Neural cell (in vitro differentiated cells): Measurements from ENCODE around the gene ZFR.

Experiments used
- EP300 ChIP-seq: fragments of 450-650 bp; conservative IDR thresholded peaks from 2 replicates; pipeline ENCODE4 v1.6.1; 2014; ENCODE audit warnings: antibody characterized with exemption, mild to moderate bottlenecking, moderate library complexity; ENCODE audit not compliant: poor library complexity, severe bottlenecking
- EZH2 ChIP-seq: fragments of 200-600, 300-800 bp; shearing (Covaris generic), sonication (generic); IDR thresholded peaks from 2 replicates; pipeline ENCODE4 v1.6.1; 2014; ENCODE audit warnings: antibody characterized with exemption, low read length, borderline replicate concordance, mild to moderate bottlenecking; ENCODE audit not compliant: insufficient read depth, poor library complexity, severe bottlenecking
- MXI1 ChIP-seq: fragments of 450-650 bp; conservative IDR thresholded peaks from 2 replicates; pipeline ENCODE4 v1.6.1; 2014; ENCODE audit warnings: antibody characterized with exemption, mild to moderate bottlenecking; ENCODE audit not compliant: poor library complexity, severe bottlenecking
- POLR2AphosphoS5 ChIP-seq: IDR thresholded peaks from 2 replicates; pipeline ENCODE4 v1.6.1; 2012
- RAD21 ChIP-seq: fragments of 450-650 bp; conservative IDR thresholded peaks from 2 replicates; pipeline ENCODE4 v1.6.1; 2014; ENCODE audit warnings: antibody characterized with exemption, mild to moderate bottlenecking, moderate library complexity
- TF ChIP-seq, protein P1 (sequence below): fragments of 450-650 bp; IDR thresholded peaks from 2 replicates; pipeline ENCODE4 v1.5.1; 2014; ENCODE audit warnings: antibody characterized with exemption, mild to moderate bottlenecking, moderate library complexity; ENCODE audit not compliant: poor library complexity, severe bottlenecking
- TF ChIP-seq, protein P2 (sequence below): IDR thresholded peaks from 2 replicates; pipeline ENCODE4 v1.6.1; 2012; ENCODE audit warnings: borderline replicate concordance

DNA sequence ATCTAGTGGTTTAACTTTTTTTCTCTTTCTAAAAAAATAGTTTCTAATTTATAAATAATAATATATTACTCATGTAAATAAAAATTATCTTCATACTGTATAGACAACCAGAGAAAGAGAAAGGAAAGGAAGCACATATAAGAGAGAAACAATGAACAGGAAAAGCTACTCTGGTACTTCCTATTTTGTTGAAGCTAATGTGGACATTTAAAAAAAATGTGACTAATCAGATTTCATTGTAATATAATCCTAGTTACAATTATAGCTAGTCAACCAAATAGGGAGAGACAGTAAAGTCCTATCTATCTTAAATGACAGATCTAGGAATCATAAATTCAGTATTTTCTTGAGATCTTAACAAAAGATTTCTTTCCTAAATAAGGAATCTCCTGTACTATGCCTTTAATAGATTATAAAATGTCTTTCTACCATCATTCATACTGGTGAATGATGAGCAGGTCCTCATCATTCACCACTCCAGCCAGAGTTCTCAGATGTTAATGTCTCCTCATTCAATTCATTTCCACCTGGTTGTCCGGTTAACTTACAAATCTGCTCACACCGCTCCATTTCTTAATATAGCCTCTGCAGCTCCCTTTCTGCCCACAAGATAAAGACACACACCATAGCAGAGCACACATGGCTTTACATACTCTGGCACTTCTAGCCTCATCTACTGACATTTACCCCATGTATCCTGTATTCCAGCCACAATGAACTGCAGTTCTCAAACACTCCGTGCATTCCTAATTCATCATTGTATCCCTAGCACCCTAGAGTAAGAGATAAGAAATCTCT is 30.9 kb downstream of the ZFR start:
- no peak for TF ChIP-seq EP300
- no peak for TF ChIP-seq EZH2
- TF ChIP-seq, protein P1, sequence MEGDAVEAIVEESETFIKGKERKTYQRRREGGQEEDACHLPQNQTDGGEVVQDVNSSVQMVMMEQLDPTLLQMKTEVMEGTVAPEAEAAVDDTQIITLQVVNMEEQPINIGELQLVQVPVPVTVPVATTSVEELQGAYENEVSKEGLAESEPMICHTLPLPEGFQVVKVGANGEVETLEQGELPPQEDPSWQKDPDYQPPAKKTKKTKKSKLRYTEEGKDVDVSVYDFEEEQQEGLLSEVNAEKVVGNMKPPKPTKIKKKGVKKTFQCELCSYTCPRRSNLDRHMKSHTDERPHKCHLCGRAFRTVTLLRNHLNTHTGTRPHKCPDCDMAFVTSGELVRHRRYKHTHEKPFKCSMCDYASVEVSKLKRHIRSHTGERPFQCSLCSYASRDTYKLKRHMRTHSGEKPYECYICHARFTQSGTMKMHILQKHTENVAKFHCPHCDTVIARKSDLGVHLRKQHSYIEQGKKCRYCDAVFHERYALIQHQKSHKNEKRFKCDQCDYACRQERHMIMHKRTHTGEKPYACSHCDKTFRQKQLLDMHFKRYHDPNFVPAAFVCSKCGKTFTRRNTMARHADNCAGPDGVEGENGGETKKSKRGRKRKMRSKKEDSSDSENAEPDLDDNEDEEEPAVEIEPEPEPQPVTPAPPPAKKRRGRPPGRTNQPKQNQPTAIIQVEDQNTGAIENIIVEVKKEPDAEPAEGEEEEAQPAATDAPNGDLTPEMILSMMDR = no peak
- no peak for TF ChIP-seq POLR2AphosphoS5
- TF ChIP-seq, protein P2, sequence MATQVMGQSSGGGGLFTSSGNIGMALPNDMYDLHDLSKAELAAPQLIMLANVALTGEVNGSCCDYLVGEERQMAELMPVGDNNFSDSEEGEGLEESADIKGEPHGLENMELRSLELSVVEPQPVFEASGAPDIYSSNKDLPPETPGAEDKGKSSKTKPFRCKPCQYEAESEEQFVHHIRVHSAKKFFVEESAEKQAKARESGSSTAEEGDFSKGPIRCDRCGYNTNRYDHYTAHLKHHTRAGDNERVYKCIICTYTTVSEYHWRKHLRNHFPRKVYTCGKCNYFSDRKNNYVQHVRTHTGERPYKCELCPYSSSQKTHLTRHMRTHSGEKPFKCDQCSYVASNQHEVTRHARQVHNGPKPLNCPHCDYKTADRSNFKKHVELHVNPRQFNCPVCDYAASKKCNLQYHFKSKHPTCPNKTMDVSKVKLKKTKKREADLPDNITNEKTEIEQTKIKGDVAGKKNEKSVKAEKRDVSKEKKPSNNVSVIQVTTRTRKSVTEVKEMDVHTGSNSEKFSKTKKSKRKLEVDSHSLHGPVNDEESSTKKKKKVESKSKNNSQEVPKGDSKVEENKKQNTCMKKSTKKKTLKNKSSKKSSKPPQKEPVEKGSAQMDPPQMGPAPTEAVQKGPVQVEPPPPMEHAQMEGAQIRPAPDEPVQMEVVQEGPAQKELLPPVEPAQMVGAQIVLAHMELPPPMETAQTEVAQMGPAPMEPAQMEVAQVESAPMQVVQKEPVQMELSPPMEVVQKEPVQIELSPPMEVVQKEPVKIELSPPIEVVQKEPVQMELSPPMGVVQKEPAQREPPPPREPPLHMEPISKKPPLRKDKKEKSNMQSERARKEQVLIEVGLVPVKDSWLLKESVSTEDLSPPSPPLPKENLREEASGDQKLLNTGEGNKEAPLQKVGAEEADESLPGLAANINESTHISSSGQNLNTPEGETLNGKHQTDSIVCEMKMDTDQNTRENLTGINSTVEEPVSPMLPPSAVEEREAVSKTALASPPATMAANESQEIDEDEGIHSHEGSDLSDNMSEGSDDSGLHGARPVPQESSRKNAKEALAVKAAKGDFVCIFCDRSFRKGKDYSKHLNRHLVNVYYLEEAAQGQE = no peak
- TF ChIP-seq RAD21 = no peak
- TF ChIP-seq MXI1 = no peak
